KMS-11 (cell line): ENCODE data around the gene PLB1.

Source experiments
- H2AFZ ChIP-seq: fragments of 200-600 bp; sonication (generic); 2 replicates; pipeline ENCODE4 v1.6.1; 2016; ENCODE audit warnings: antibody characterized with exemption, mixed run types, low read depth
- H3K27ac ChIP-seq: fragments of 200-600 bp; sonication (generic); 2 replicates; pipeline ENCODE4 v1.6.1; 2016; ENCODE audit warnings: mild to moderate bottlenecking, mixed run types
- H3K27me3 ChIP-seq: fragments of 200-600 bp; sonication (generic); 2 replicates; pipeline ENCODE4 v1.6.1; 2017; ENCODE audit warnings: mild to moderate bottlenecking, low read depth, mixed run types, moderate library complexity; ENCODE audit not compliant: insufficient read depth
- H3K36me3 ChIP-seq: fragments of 200-600 bp; sonication (generic); 2 replicates; pipeline ENCODE4 v1.6.1; 2017; ENCODE audit warnings: mild to moderate bottlenecking, mixed run types; ENCODE audit not compliant: insufficient read depth
- H3K4me1 ChIP-seq: fragments of 200-600 bp; sonication (generic); 2 replicates; pipeline ENCODE4 v1.6.1; 2016; ENCODE audit warnings: mild to moderate bottlenecking, low read depth, mixed run types; ENCODE audit not compliant: poor library complexity, severe bottlenecking
- H3K4me2 ChIP-seq: fragments of 200-600 bp; sonication (generic); 2 replicates; pipeline ENCODE4 v1.7.0; 2016; ENCODE audit warnings: mild to moderate bottlenecking, mixed run types
- H3K4me3 ChIP-seq: fragments of 200-600 bp; sonication (generic); IDR thresholded peaks from 2 replicates; pipeline ENCODE4 v1.6.1; 2017; ENCODE audit warnings: low read depth, low read length, mixed read lengths; ENCODE audit not compliant: insufficient read depth
- H3K79me2 ChIP-seq: fragments of 200-600 bp; sonication (generic); 2 replicates; pipeline ENCODE4 v1.6.1; 2016; ENCODE audit warnings: low read depth, mixed run types; ENCODE audit not compliant: insufficient read depth
- H3K9ac ChIP-seq: fragments of 200-600 bp; sonication (generic); 2 replicates; pipeline ENCODE4 v1.6.1; 2016; ENCODE audit warnings: mild to moderate bottlenecking, mixed run types
- H4K20me1 ChIP-seq: fragments of 200-600 bp; sonication (generic); 2 replicates; pipeline ENCODE4 v1.6.1; 2016; ENCODE audit warnings: mild to moderate bottlenecking, mixed run types; ENCODE audit not compliant: insufficient read depth
- CTCF ChIP-seq: fragments of 200-600 bp; sonication (generic); conservative IDR thresholded peaks from 2 replicates; pipeline ENCODE4 v1.6.1; 2017; ENCODE audit warnings: low read depth, mild to moderate bottlenecking, antibody characterized with exemption, low read length, moderate library complexity, mixed read lengths

Gene PLB1

GRCh38 chr2:28629910-28630309 lies 134.1 kb downstream of the PLB1 start:
- no peak overlapping the region for H3K4me3 ChIP-seq
- no peak for TF ChIP-seq CTCF
- no peaks in the 10 kb centered on the region for H3K79me2 ChIP-seq
- H3K27me3 ChIP-seq = no peaks in the 10 kb centered on the region
- no peak overlapping the region for H2AFZ ChIP-seq
- no peaks in the 10 kb centered on the region for H3K4me1 ChIP-seq
- H3K36me3 ChIP-seq = no peaks in the 10 kb centered on the region
- H3K9ac ChIP-seq = no peak overlapping the region
- no peak overlapping the region for H3K4me2 ChIP-seq
- no peak overlapping the region for H3K27ac ChIP-seq
- no peaks in the 10 kb centered on the region for H4K20me1 ChIP-seq

- Histone ChIP-seq H3K9ac (no peak overlapping the region), H3K27ac (no peak overlapping the region), H2AFZ (no peak overlapping the region), H3K4me1 (no peaks in the 10 kb centered on the region), H3K4me3 (no peak overlapping the region), H3K27me3 (no peaks in the 10 kb centered on the region), H3K4me2 (no peak overlapping the region), H4K20me1 (no peaks in the 10 kb centered on the region), H3K79me2 (no peaks in the 10 kb centered on the region), H3K36me3 (no peaks in the 10 kb centered on the region)
- TF ChIP-seq CTCF = no peak
These were observed 134.5 kb downstream of the PLB1 start for GRCh38 chr2:28630341-28630740.

DNA sequence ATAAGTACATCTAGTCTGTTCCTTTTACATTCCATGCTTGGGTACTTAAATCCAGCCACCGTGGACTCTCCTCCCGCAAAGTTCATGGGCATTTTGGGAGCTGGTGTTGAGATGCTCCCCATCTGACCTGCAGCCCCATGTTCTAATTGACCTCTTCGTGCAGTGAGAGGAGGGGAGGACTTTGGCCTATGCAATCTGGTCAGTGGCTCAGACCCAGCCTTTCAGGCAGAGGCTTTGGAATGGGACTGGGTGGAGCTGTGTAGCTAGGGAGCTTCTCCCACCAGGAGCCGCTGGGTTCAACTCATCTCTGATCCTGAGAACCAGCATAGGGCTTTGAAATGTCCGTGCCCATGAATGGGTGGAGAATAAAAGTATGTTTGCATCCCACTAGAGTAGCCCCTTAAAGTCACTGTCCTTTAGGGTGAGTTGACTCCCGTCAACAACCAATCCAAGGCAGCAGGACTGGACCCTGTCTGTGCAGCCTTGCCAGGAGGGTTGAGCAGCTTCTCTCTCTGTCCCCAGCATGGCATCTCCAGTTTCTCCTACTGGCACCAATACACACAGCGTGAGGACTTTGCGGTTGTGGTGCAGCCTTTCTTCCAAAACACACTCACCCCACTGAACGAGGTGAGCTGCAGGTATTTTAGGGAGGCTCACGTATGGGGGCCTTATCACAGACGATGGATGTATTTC lies 135.8 kb downstream of the PLB1 start:
- no peaks in the 10 kb centered on the region for H3K36me3 ChIP-seq
- no peak for TF ChIP-seq CTCF
- H4K20me1 ChIP-seq = no peaks in the 10 kb centered on the region
- H3K79me2 ChIP-seq = no peaks in the 10 kb centered on the region
- no peak overlapping the region for H3K27ac ChIP-seq
- no peaks in the 10 kb centered on the region for H3K4me1 ChIP-seq
- no peak overlapping the region for H2AFZ ChIP-seq
- H3K4me2 ChIP-seq = no peak overlapping the region
- H3K9ac ChIP-seq = no peak overlapping the region
- no peaks in the 10 kb centered on the region for H3K27me3 ChIP-seq
- H3K4me3 ChIP-seq = no peak overlapping the region

- Histone ChIP-seq H3K4me3 (no peak overlapping the region), H2AFZ (no peak overlapping the region), H3K9ac (no peak overlapping the region), H3K36me3 (no peaks in the 10 kb centered on the region), H3K4me1 (no peaks in the 10 kb centered on the region), H4K20me1 (no peaks in the 10 kb centered on the region), H3K27ac (no peak overlapping the region), H3K4me2 (no peak overlapping the region), H3K79me2 (no peaks in the 10 kb centered on the region), H3K27me3 (no peaks in the 10 kb centered on the region)
- TF ChIP-seq CTCF = no peak
These were observed 136.9 kb downstream of the PLB1 start for GRCh38 chr2:28632791-28633190.
